OCI-LY7 (cell line): ENCODE data around the gene KIF13A. TPM values are rescaled to one million over a fixed set of nuclear protein-coding genes. Genes with fewer than 3 reads are reported as not detected.

Experiments
- BruUV-seq: library from RNA; stranded (reverse); fragments of 400-500 nt; replicated peaks from 2 replicates; lab custom pipeline; 2021; lab: Mats Ljungman, UMichigan
- CTCF ChIA-PET: fragments of 300-600 bp; sonication (Branson Sonifier 250); formaldehyde crosslinking; loops from one replicate; lab custom pipeline; 2022; ENCODE audit warnings: antibody characterized with exemption; ENCODE audit not compliant: unreplicated experiment; lab: Charles Lee
- POLR2A ChIA-PET: fragments of 300-600 bp; sonication (Branson Sonifier 250); formaldehyde crosslinking; loops from one replicate; lab custom pipeline; 2022; ENCODE audit warnings: antibody characterized with exemption; lab: Charles Lee
- DNase-seq: peaks from one replicate; pipeline ENCODE4 v3.0.0-alpha.2; 2015; ENCODE audit warnings: low spot score
- H2AFZ ChIP-seq: fragments of 200-600 bp; sonication (generic), shearing (Covaris generic); 2 replicates; pipeline ENCODE4 v1.6.1; 2014; ENCODE audit warnings: mild to moderate bottlenecking, antibody characterized with exemption, low read length, moderate library complexity
- H3K27ac ChIP-seq: fragments of 200-600 bp; sonication (generic); 2 replicates; pipeline ENCODE4 v1.5.1; 2014; ENCODE audit warnings: mixed run types, low read depth, mild to moderate bottlenecking, moderate library complexity, low read length, inconsistent platforms; ENCODE audit not compliant: poor library complexity, severe bottlenecking
- H3K36me3 ChIP-seq: fragments of 200-600 bp; sonication (generic); 2 replicates; pipeline ENCODE4 v1.6.1; 2014; ENCODE audit warnings: mild to moderate bottlenecking, antibody characterized with exemption, low read length, moderate library complexity, mixed read lengths; ENCODE audit not compliant: insufficient read depth
- H3K4me1 ChIP-seq: fragments of 200-600 bp; sonication (generic); 2 replicates; pipeline ENCODE4 v1.5.1; 2014; ENCODE audit warnings: mild to moderate bottlenecking, low read length; ENCODE audit not compliant: insufficient read depth, poor library complexity, severe bottlenecking
- H3K4me2 ChIP-seq: fragments of 200-600 bp; sonication (generic); 2 replicates; pipeline ENCODE4 v1.6.1; 2014; ENCODE audit warnings: mild to moderate bottlenecking, low read length
- H3K4me3 ChIP-seq: fragments of 200-600 bp; sonication (generic); 2 replicates; pipeline ENCODE4 v1.5.1; 2014; ENCODE audit warnings: mild to moderate bottlenecking, low read depth, low read length; ENCODE audit not compliant: poor library complexity, severe bottlenecking
- H3K79me2 ChIP-seq: fragments of 200-600 bp; sonication (generic); 2 replicates; pipeline ENCODE4 v1.6.1; 2016; ENCODE audit warnings: low read depth, mild to moderate bottlenecking, low read length, moderate library complexity, mixed read lengths; ENCODE audit not compliant: insufficient read depth
- H3K9me2 ChIP-seq: fragments of 200-600 bp; sonication (generic); 2 replicates; pipeline ENCODE4 v1.6.1; 2016; ENCODE audit warnings: mild to moderate bottlenecking, low read length, mixed read lengths; ENCODE audit not compliant: insufficient read depth
- H3K9me3 ChIP-seq: fragments of 200-600 bp; sonication (generic); 2 replicates; pipeline ENCODE4 v1.6.1; 2014; ENCODE audit warnings: mild to moderate bottlenecking, mixed run types, low read length, mixed read lengths
- H4K20me1 ChIP-seq: fragments of 200-600 bp; sonication (generic); 2 replicates; pipeline ENCODE4 v1.6.1; 2014; ENCODE audit warnings: mild to moderate bottlenecking, antibody characterized with exemption, low read length, moderate library complexity, mixed read lengths; ENCODE audit not compliant: insufficient read depth
- EZH2phosphoT487 ChIP-seq: fragments of 200-600 bp; sonication (generic); IDR thresholded peaks from 2 replicates; pipeline ENCODE4 v1.6.1; 2018; ENCODE audit warnings: low read depth, borderline replicate concordance, mild to moderate bottlenecking, mixed run types, antibody characterized with exemption, low read length, moderate library complexity, mixed read lengths
- intact Hi-C: fragments of 100-400 bp; cut with micrococcal nuclease; formaldehyde crosslinking; loops from one replicate; pipeline ENCODE4 v1.10.0; 2022; ENCODE audit not compliant: unreplicated experiment
- total RNA-seq, 2 experiments: library from RNA; depleted of rRNA in 1 of 2; stranded (reverse); fragments of >200 nt in 1 of 2; shearing (Covaris generic) in 1 of 2; gene quantifications; 2 replicates each; pipeline ENCODE4 v1.2.3, GENCODE V29; 2014 to 2022
- TF ChIP-seq, protein P1 (sequence below): fragments of 200-600 bp; sonication (generic); conservative IDR thresholded peaks from 2 replicates; pipeline ENCODE4 v1.5.1; 2014; ENCODE audit warnings: mild to moderate bottlenecking, antibody characterized with exemption, low read length, moderate library complexity, mixed read lengths

KIF13A gene
- total RNA-seq, 2 experiments from 2014 or later = 1.5 TPM; not detected in 1

DNA sequence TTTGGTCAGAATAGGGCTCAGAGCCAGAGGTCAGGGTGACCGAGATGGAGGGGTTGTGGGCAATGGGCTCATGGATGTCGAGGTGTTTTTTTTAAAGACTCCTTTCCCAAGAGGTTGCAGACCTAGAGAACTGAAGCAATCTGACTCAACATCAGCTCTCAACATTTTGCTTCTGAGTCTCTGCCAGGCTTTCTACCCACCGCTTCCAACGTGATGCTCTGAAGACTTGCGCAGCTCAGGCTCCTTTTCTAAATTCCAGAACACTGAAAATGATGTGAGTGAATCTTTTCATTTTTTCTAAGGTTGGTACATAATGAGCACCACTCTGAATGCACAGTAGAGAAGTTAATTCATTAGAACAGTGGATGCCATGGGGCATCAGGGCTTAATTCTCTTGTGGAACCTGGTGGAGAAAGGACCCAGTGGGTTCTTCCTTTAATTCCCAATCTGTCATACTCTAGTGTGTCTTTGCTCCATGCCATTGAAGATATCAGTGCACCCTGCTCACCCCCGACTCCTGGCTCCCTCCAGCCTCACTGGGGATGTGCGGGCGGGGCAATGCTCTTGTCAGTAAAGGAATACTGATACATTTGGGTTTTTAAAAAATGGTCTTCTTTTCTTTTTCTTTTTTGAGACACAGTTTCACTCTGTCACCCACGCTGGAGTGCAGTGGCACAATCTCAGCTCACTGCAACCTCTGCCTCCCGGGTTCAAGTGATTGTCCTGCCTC, 17.0 kb upstream of the KIF13A start:
- Histone ChIP-seq H3K4me3 (no peak overlapping the region), H3K9me3 (no peaks in the 10 kb centered on the region), H3K27ac (no peak overlapping the region), H3K36me3 (no peaks in the 10 kb centered on the region), H3K9me2 (no peaks in the 10 kb centered on the region), H2AFZ (no peak overlapping the region), H3K4me2 (no peak overlapping the region), H3K4me1 (no peaks in the 10 kb centered on the region), H3K79me2 (no peaks in the 10 kb centered on the region), H4K20me1 (no peaks in the 10 kb centered on the region)
- no TSS peak for BruUV-seq
- ChIA-PET POLR2A (interaction anchor here (0.6 kb wide), 1 partner anchor 280 kb away, joined by 3 read pairs; no protein-coding TSS in a partner anchor), CTCF (no interaction called here)
- intact Hi-C loops = no loop called here
- DNase-seq = no peak
- TF ChIP-seq, protein P1, sequence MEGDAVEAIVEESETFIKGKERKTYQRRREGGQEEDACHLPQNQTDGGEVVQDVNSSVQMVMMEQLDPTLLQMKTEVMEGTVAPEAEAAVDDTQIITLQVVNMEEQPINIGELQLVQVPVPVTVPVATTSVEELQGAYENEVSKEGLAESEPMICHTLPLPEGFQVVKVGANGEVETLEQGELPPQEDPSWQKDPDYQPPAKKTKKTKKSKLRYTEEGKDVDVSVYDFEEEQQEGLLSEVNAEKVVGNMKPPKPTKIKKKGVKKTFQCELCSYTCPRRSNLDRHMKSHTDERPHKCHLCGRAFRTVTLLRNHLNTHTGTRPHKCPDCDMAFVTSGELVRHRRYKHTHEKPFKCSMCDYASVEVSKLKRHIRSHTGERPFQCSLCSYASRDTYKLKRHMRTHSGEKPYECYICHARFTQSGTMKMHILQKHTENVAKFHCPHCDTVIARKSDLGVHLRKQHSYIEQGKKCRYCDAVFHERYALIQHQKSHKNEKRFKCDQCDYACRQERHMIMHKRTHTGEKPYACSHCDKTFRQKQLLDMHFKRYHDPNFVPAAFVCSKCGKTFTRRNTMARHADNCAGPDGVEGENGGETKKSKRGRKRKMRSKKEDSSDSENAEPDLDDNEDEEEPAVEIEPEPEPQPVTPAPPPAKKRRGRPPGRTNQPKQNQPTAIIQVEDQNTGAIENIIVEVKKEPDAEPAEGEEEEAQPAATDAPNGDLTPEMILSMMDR = no peak
- no peak for TF ChIP-seq EZH2phosphoT487

DNA sequence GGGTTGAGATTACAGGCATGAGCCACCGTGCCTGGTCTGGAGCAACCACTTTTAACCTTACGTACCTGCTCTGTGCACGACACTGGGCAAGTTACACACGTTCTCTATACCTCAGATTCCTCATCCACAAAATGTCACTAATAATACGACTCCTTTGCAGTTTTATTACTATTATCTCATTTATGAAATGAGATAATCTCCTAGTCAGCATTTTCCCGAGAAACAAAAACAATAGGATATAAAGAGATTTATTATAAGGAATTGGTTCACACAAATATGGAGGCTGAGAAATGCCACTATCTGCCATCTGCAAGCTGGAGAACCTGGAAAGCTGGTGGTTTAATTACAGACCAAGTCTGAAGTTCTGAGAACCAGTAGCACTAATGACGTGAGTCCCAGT, 12.0 kb upstream of the KIF13A start:
- Histone ChIP-seq H3K9me2 (no peaks in the 10 kb centered on the region), H3K4me1 (no peaks in the 10 kb centered on the region), H3K27ac (no peak overlapping the region), H3K36me3 (no peaks in the 10 kb centered on the region), H3K4me2 (no peak overlapping the region), H4K20me1 (no peaks in the 10 kb centered on the region), H2AFZ (no peak overlapping the region), H3K79me2 (no peaks in the 10 kb centered on the region), H3K9me3 (no peaks in the 10 kb centered on the region), H3K4me3 (no peak overlapping the region)
- intact Hi-C loops = no loop called here
- CTCF ChIA-PET = no interaction called here
- BruUV-seq = no TSS peak
- DNase-seq = no peak
- TF ChIP-seq, protein P1 = no peak
- no peak for TF ChIP-seq EZH2phosphoT487
- POLR2A ChIA-PET = interaction anchor here (1.2 kb wide), 1 partner anchor 13 kb away, joined by 3 read pairs; no protein-coding TSS in a partner anchor

DNA sequence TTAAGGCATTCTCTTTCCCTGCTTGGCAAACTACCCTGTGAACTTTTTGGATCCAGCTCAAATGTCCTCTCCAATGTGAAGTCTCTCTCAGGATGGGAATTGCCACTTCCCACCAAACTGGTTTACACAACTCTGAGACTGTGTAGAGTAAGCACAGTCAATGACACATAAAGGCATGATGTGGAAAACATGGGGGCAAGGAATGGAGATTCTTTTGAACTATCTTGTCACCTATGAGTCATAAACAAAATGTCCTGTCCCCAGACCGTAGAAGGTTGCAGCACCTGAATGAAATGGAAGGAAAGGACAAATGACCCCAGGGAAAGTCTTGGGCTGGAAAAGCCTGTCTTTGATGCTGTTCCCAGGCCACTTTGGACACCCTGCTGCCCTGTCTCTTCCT, 11.0 kb upstream of the KIF13A start:
- ChIA-PET CTCF (no interaction called here), POLR2A (interaction anchor here (1.2 kb wide), 1 partner anchor 12 kb away, joined by 3 read pairs; no protein-coding TSS in a partner anchor)
- Histone ChIP-seq H3K4me3 (no peak overlapping the region), H3K9me2 (no peaks in the 10 kb centered on the region), H3K4me1 (no peaks in the 10 kb centered on the region), H3K36me3 (no peaks in the 10 kb centered on the region), H3K4me2 (no peak overlapping the region), H3K27ac (no peak overlapping the region), H3K79me2 (no peaks in the 10 kb centered on the region), H4K20me1 (no peaks in the 10 kb centered on the region), H3K9me3 (no peaks in the 10 kb centered on the region), H2AFZ (no peak overlapping the region)
- DNase-seq = no peak
- BruUV-seq = no TSS peak
- intact Hi-C loops = no loop called here
- no peak for TF ChIP-seq EZH2phosphoT487
- TF ChIP-seq, protein P1 = no peak
